ENCODE results near the gene ADAM15. TPM values are rescaled to one million over a fixed set of nuclear protein-coding genes. Genes with fewer than 3 reads are reported as not detected.

The ADAM15 gene
- total RNA-seq, 4 donors from 2014 or later = 61.5 to 142 (median 115) TPM

DNA sequence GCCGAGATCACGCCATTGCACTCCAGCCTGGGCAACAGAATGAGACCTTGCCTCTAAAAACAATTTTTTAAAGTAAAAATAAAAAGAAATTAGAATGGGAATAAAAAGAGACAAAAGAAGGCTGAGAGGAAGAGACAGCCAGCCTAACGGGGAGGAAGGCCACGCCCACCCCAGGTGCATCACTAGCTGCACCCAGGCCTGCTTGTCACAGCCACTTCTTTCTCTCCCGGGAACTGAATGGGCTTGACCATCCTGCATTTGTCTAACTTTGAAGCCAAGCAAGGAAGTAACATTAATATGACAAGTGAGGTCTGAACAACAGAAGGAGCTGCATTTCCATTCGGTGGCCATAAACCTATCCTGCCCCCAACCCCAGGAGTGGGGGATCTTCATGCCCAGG is 55.7 kb downstream of the ADAM15 start:
- intact Hi-C loops (cut with DNase I) = no loop called here
- WGBS = 89% methylated on average over 6 of the region's 6 CpGs
- Histone ChIP-seq H3K27me3 (no peaks in the 10 kb centered on the region), H3K4me3 (no peak overlapping the region), H3K36me3 (no peaks in the 10 kb centered on the region), H3K4me1 (peaks cover 0 to 14% (median 9%) of the 10 kb centered on the region in 4 donors), H3K9me3 (no peaks in the 10 kb centered on the region), H3K27ac (replicated peaks in 1 of 4) (no peak overlapping the region)
- no peak for DNase-seq (ENCODE audit: extremely low spot score)
- TF ChIP-seq EP300 (IDR thresholded peaks at IDR 0.05) = no peak
- TF ChIP-seq POLR2A (IDR thresholded peaks at IDR 0.05; ENCODE audit: low read depth) = no peak
- TF ChIP-seq, protein P1, sequence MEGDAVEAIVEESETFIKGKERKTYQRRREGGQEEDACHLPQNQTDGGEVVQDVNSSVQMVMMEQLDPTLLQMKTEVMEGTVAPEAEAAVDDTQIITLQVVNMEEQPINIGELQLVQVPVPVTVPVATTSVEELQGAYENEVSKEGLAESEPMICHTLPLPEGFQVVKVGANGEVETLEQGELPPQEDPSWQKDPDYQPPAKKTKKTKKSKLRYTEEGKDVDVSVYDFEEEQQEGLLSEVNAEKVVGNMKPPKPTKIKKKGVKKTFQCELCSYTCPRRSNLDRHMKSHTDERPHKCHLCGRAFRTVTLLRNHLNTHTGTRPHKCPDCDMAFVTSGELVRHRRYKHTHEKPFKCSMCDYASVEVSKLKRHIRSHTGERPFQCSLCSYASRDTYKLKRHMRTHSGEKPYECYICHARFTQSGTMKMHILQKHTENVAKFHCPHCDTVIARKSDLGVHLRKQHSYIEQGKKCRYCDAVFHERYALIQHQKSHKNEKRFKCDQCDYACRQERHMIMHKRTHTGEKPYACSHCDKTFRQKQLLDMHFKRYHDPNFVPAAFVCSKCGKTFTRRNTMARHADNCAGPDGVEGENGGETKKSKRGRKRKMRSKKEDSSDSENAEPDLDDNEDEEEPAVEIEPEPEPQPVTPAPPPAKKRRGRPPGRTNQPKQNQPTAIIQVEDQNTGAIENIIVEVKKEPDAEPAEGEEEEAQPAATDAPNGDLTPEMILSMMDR (IDR thresholded peaks at IDR 0.05) = no peak
- no peak for TF ChIP-seq POLR2AphosphoS5 (IDR thresholded peaks at IDR 0.05)

DNA sequence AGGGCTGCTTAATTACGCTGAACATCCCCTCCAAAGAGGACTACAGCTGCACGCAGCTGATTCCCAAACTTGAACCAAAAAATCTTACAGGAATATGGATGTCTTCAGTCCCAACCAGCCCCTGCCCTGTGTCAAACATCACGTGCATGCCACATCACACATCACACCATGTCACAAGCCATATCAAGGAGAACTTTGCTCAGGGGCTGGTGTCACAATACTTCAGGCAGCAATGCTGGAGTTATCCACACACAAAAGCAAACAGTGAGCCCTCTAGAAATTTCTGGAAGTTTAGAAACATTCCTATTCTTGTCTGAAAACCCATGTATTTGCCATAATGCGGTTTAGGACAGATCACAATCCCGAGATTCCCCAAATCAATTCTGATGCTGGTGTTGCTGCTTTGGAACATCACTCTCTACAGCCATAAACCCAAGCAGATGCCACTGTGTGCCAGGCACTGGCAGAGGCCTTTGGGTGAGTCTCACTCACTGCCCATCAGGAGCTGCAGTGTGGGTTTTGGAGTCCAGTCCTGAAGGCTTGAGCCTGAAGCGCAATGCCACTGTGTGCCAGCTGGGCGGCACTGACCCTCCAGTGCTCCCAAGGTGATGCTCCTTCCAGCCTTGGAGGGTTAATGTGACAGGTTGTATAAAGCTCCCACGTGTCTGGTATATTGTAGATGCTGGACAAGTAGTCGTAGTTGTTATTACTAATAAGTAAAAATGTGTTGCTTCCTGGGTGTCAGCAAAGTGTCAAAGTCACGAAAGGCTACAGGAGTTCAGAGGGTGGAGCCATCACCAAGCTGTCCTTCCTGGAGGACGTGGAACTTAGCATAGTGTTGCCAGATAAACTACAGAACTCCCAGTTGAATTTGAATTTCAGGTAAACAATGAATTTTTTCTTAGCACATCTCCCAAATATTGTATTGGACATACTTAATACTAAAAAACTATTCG is 56.5 kb downstream of the ADAM15 start:
- H3K27me3 ChIP-seq = no peaks in the 10 kb centered on the region
- WGBS = 75% methylated on average over 12 of the region's 12 CpGs
- intact Hi-C loops (cut with DNase I) = no loop called here
- no peak overlapping the region for H3K27ac ChIP-seq (replicated peaks in 1 of 4)
- no peak overlapping the region for H3K4me3 ChIP-seq
- H3K4me1 ChIP-seq = peaks cover 0 to 14% (median 9%) of the 10 kb centered on the region in 4 donors
- no peaks in the 10 kb centered on the region for H3K36me3 ChIP-seq
- no peaks in the 10 kb centered on the region for H3K9me3 ChIP-seq
- no peak for TF ChIP-seq POLR2A (IDR thresholded peaks at IDR 0.05; ENCODE audit: low read depth)
- TF ChIP-seq POLR2AphosphoS5 (IDR thresholded peaks at IDR 0.05) = no peak
- TF ChIP-seq, protein P1 (IDR thresholded peaks at IDR 0.05) = no peak
- TF ChIP-seq EP300 (IDR thresholded peaks at IDR 0.05) = no peak
- no peak for DNase-seq (ENCODE audit: extremely low spot score)

DNA sequence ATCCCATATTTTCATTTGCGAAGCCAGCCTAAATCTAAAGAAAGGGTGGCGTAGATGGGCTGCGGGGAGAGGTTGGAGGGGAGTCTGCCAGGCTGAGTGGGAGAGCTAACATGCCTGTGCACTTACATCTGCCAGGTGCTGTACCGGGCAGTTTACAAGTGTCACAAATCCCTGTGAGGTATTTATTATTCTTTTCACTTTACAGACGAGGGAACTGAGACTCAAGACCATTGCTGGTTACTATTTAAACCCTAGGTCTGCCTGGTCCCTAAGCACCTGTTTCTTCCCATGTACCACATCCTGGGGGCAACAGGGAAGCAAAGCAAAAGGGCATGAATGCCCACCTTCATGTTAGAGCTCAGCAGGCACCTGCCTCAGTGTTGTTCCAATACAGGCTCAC is 57.2 kb downstream of the ADAM15 start:
- WGBS = 71% methylated on average over 5 of the region's 5 CpGs
- Histone ChIP-seq H3K4me3 (no peak overlapping the region), H3K4me1 (peaks cover 0 to 14% (median 9%) of the 10 kb centered on the region in 4 donors)

DNA sequence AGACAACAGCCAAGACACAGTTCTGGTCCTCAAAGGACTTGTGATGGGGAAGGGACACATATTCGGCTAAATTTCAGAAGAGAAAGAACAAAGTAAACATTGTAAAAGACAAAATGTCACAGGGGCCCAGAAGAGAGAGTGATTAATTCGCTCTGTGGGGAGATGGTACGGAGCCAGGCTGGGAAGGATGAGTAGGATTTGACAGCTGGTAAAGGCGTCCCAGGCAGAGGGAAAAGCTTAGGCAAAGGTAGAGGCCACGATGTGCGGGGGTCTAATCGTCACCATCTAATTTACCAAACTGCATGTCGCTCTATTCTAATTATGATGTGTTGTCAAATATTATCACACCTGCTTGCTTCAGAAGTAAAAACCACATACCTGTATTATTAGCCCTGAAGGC is 59.3 kb downstream of the ADAM15 start:
- peaks cover 0 to 6% (median 3%) of the 10 kb centered on the region in 4 donors for H3K4me1 ChIP-seq
- no peaks in the 10 kb centered on the region for H3K9me3 ChIP-seq
- H3K36me3 ChIP-seq = no peaks in the 10 kb centered on the region
- no peaks in the 10 kb centered on the region for H3K27me3 ChIP-seq
- WGBS = 82% methylated on average over 8 of the region's 8 CpGs
- no peak overlapping the region for H3K4me3 ChIP-seq
- TF ChIP-seq, protein P1 (IDR thresholded peaks at IDR 0.05) = no peak
- no peak for TF ChIP-seq EP300 (IDR thresholded peaks at IDR 0.05)
- no peak for TF ChIP-seq POLR2A (IDR thresholded peaks at IDR 0.05; ENCODE audit: low read depth)
- TF ChIP-seq POLR2AphosphoS5 (IDR thresholded peaks at IDR 0.05) = no peak
- intact Hi-C loops (cut with DNase I) = no loop called here
- DNase-seq (ENCODE audit: extremely low spot score) = no peak
- no peak overlapping the region for H3K27ac ChIP-seq (replicated peaks in 1 of 4)

More for the DNA sequence above, 57.2 kb downstream of the ADAM15 start:
- no peaks in the 10 kb centered on the region for H3K27me3 ChIP-seq
- TF ChIP-seq, protein P1 (IDR thresholded peaks at IDR 0.05) = no peak
- TF ChIP-seq POLR2A (IDR thresholded peaks at IDR 0.05; ENCODE audit: low read depth) (no peak), EP300 (IDR thresholded peaks at IDR 0.05) (no peak), POLR2AphosphoS5 (IDR thresholded peaks at IDR 0.05) (no peak)
- no peak for DNase-seq (ENCODE audit: extremely low spot score)
- no peaks in the 10 kb centered on the region for H3K36me3 ChIP-seq
- intact Hi-C loops (cut with DNase I) = no loop called here
- H3K9me3 ChIP-seq = no peaks in the 10 kb centered on the region
- no peak overlapping the region for H3K27ac ChIP-seq (replicated peaks in 1 of 4)

All from esophagus muscularis mucosa (tissue), 4 donors.